GM12878 (cell line): ENCODE measurements around the gene IFT22. TPM values are rescaled to one million over a fixed set of nuclear protein-coding genes. Genes with fewer than 3 reads are reported as not detected.
A peak's percentile ranks its signal among the peaks of the same experiment; 100 is the strongest.

Experiments
- ATAC-seq: fragments of 200-7000 bp; cut with Tn5 transposase; 3 replicates; pipeline ENCODE4 v1.9.1; 2020; ENCODE audit warnings: mild to moderate bottlenecking, moderate library complexity
- BruUV-seq: library from RNA; stranded (reverse); fragments of 400-500 nt; replicated peaks from 2 replicates; lab custom pipeline; 2021; lab: Mats Ljungman, UMichigan
- CTCF ChIA-PET: fragments of 300-600 bp; sonication (Branson Sonifier 250); formaldehyde crosslinking; extraction: SDS; loops from one replicate; lab custom pipeline; 2021; ENCODE audit warnings: inconsistent platforms; lab: Yijun Ruan, JAX
- POLR2A ChIA-PET: fragments of 350-600 bp; formaldehyde crosslinking; extraction: SDS; loops from one replicate; lab custom pipeline; 2021; ENCODE audit warnings: inconsistent platforms; lab: Charles Lee
- RAD21 ChIA-PET: fragments of 300-600 bp; sonication (Branson Sonifier 250); formaldehyde crosslinking; loops from one replicate; lab custom pipeline; 2023; ENCODE audit warnings: antibody characterized with exemption; ENCODE audit not compliant: unreplicated experiment; lab: Charles Lee
- SMC1A ChIA-PET: fragments of 300-600 bp; sonication (Branson Sonifier 250); formaldehyde crosslinking; loops from one replicate; lab custom pipeline; 2023; ENCODE audit not compliant: unreplicated experiment, uncharacterized antibody; lab: Charles Lee
- DNase-seq: peaks from one replicate; pipeline ENCODE4 v3.0.0-alpha.2; 2011; ENCODE audit warnings: low read depth, low spot score
- FAIRE-seq: peaks from 3 replicates; lab custom pipeline; 2011; peaks lifted over from hg19 to GRCh38; lab: Jason Lieb, UNC
- H2AFZ ChIP-seq: 2 replicates; pipeline ENCODE4 v1.6.0; 2011; ENCODE audit warnings: low read depth, low read length, control low read depth; ENCODE audit not compliant: control insufficient read depth
- H3K27ac ChIP-seq: 2 replicates; pipeline ENCODE4 v1.5.1; 2011; ENCODE audit warnings: control low read depth; ENCODE audit not compliant: control insufficient read depth, insufficient read depth
- H3K27me3 ChIP-seq, 2 experiments: replicated peaks in 1 of 2; 2 replicates each; pipeline versions ENCODE4 v1.6.0 to v1.6.1; 2011; ENCODE audit warnings: low read length in 1 of 2; ENCODE audit not compliant: control insufficient read depth in 2 of 2, insufficient read depth in 2 of 2
- H3K36me3 ChIP-seq, 2 experiments: 2 replicates each; pipeline ENCODE4 v1.5.1; 2011; ENCODE audit warnings: low read length in 1 of 2; ENCODE audit not compliant: control insufficient read depth in 2 of 2, insufficient read depth in 2 of 2
- H3K4me1 ChIP-seq: 2 replicates; pipeline ENCODE4 v1.6.1; 2011; ENCODE audit warnings: mild to moderate bottlenecking, low read length, moderate library complexity, mixed read lengths; ENCODE audit not compliant: control insufficient read depth, insufficient read depth
- H3K4me2 ChIP-seq: 2 replicates; pipeline ENCODE4 v1.6.0; 2011; ENCODE audit warnings: control low read depth; ENCODE audit not compliant: control insufficient read depth, insufficient read depth
- H3K4me3 ChIP-seq: fragments of 200-600 bp; sonication (generic); 2 replicates; pipeline ENCODE4 v1.5.1; 2016
- H3K79me2 ChIP-seq: 2 replicates; pipeline ENCODE4 v1.6.0; 2011; ENCODE audit warnings: low read length; ENCODE audit not compliant: control insufficient read depth, insufficient read depth
- H3K9ac ChIP-seq: 2 replicates; pipeline ENCODE4 v1.8.0; 2011; ENCODE audit warnings: low read length, control low read depth, mixed read lengths; ENCODE audit not compliant: control insufficient read depth, insufficient read depth
- H3K9me3 ChIP-seq: replicated peaks from 3 replicates; pipeline ENCODE4 v1.5.1; 2011; ENCODE audit warnings: mild to moderate bottlenecking, low read length; ENCODE audit not compliant: control insufficient read depth, insufficient read depth
- H4K20me1 ChIP-seq: 2 replicates; pipeline ENCODE4 v1.6.0; 2011; ENCODE audit not compliant: control insufficient read depth, insufficient read depth
- ATF3 ChIP-seq: IDR thresholded peaks from 2 replicates; pipeline ENCODE4 v1.6.1; 2011; ENCODE audit warnings: low read depth, mild to moderate bottlenecking, low read length, moderate library complexity, borderline replicate concordance; ENCODE audit errors: extremely low read depth
- CEBPZ ChIP-seq: fragments of 150-350 bp; IDR thresholded peaks from 2 replicates; pipeline ENCODE4 v1.6.1; 2016; ENCODE audit warnings: low read depth, low read length
- FOXM1 ChIP-seq: IDR thresholded peaks from 2 replicates; pipeline ENCODE4 v1.6.1; 2012; ENCODE audit warnings: low read depth, mild to moderate bottlenecking, inconsistent platforms, low read length, moderate library complexity
- KAT2A ChIP-seq: conservative IDR thresholded peaks from 2 replicates; pipeline ENCODE4 v1.6.1; 2011; ENCODE audit warnings: low read depth, low read length; ENCODE audit not compliant: control insufficient read depth
- MEF2A ChIP-seq: IDR thresholded peaks from 2 replicates; pipeline ENCODE4 v1.6.1; 2011; ENCODE audit warnings: low read depth, mild to moderate bottlenecking, low read length, moderate library complexity; ENCODE audit not compliant: insufficient read depth
- MTA2 ChIP-seq: fragments of 450-650 bp; IDR thresholded peaks from 2 replicates; pipeline ENCODE4 v1.6.1; 2016; ENCODE audit warnings: low read depth, mild to moderate bottlenecking, moderate library complexity
- NR2C1 ChIP-seq: fragments of 450-650 bp; IDR thresholded peaks from 2 replicates; pipeline ENCODE4 v1.6.1; 2017; ENCODE audit warnings: antibody characterized with exemption, mild to moderate bottlenecking, moderate library complexity
- NR2F1 ChIP-seq: fragments of 450-650 bp; conservative IDR thresholded peaks from 2 replicates; pipeline ENCODE4 v1.6.1; 2017; ENCODE audit warnings: mild to moderate bottlenecking
- POLR2AphosphoS5 ChIP-seq: IDR thresholded peaks from 2 replicates; pipeline ENCODE4 v1.6.1; 2011; ENCODE audit warnings: mild to moderate bottlenecking, low read length, inconsistent platforms
- SPI1 ChIP-seq: IDR thresholded peaks from 2 replicates; pipeline ENCODE4 v1.6.1; 2011; ENCODE audit warnings: low read depth, mild to moderate bottlenecking, low read length, moderate library complexity, borderline replicate concordance; ENCODE audit not compliant: insufficient read depth
- SUPT20H ChIP-seq: IDR thresholded peaks from 2 replicates; pipeline ENCODE4 v1.6.1; 2011; ENCODE audit warnings: low read depth, mild to moderate bottlenecking, low read length, moderate library complexity, borderline replicate concordance; ENCODE audit not compliant: control insufficient read depth
- TCF12 ChIP-seq: IDR thresholded peaks from 2 replicates; pipeline ENCODE4 v1.6.1; 2011; ENCODE audit warnings: low read depth, mild to moderate bottlenecking, low read length
- ZZZ3 ChIP-seq: IDR thresholded peaks from 2 replicates; pipeline ENCODE4 v1.6.1; 2011; ENCODE audit warnings: low read depth; ENCODE audit not compliant: control insufficient read depth, insufficient read length
- WGBS: methylation state at CpG from one replicate; pipeline ENCODE4 v1.1.6; 2016; ENCODE audit warnings: low lambda C conversion rate; ENCODE audit not compliant: insufficient replicate concordance, insufficient coverage; ENCODE audit errors: missing lambda C conversion rate; 5-methylcytosine and 5-hydroxymethylcytosine counted together
- in situ Hi-C: fragments of 300-500 bp; cut with MboI; formaldehyde crosslinking; loops from 9 replicates; pipeline ENCODE4 v1.14.3; 2018; ENCODE audit warnings: mixed read lengths
- intact Hi-C: fragments of 100-400 bp; cut with micrococcal nuclease; formaldehyde crosslinking; loops from one replicate; pipeline ENCODE4 v1.14.2; 2022; ENCODE audit not compliant: unreplicated experiment
- polyA plus RNA-seq, 11 experiments: library from polyadenylated mRNA; depleted of rRNA in 4 of 11; unstranded in 6 of 11; stranded (reverse) in 5 of 11; fragments of >200 nt; fragmentation: Nextera tagmentation in 4 of 11; fragmentation: Illumina TruSeq in 1 of 11; extraction: Ambion mirVana in 4 of 11; extraction: Trizol in 1 of 11; gene quantifications; 1 replicate in 1 of 11; 2 replicates in 10 of 11; pipeline versions ENCODE4 v1.2.1 to v1.2.3, GENCODE V29; 2011 to 2016; ENCODE audit warnings: inconsistent platforms in 2 of 11, missing spikeins in 2 of 11, low read depth in 1 of 11
- total RNA-seq, 4 experiments: library from RNA; depleted of rRNA in 3 of 4; stranded (reverse); fragments of >200 nt in 3 of 4; fragmentation: Illumina TruSeq in 1 of 4; extraction: Trizol in 1 of 4; gene quantifications; 2 replicates each; pipeline versions ENCODE4 v1.2.1 to v1.2.3, GENCODE V29; 2013 to 2021

Gene IFT22
- total and polyA plus RNA-seq, 10 of the 15 experiments (the other 5 are each of a cell fraction or from before 2014, with no cell fraction given): 10.1 to 25.7 (median 19.0) TPM

- TF ChIP-seq KAT2A (no peak), NR2F1 (no peak), MEF2A (no peak), NR2C1 (no peak), ATF3 (no peak), POLR2AphosphoS5 (no peak), MTA2 (no peak), FOXM1 (no peak)
Observed at GRCh38 chr7:101340379-101340778, 18.8 kb upstream of the IFT22 start (continued).

- Histone ChIP-seq H3K27me3 (no peaks in the 10 kb centered on the region), H3K4me2 (no peak overlapping the region), H4K20me1 (no peaks in the 10 kb centered on the region), H3K36me3 (no peaks in the 10 kb centered on the region), H2AFZ (no peak overlapping the region), H3K9me3 (no peaks in the 10 kb centered on the region), H3K4me3 (no peak overlapping the region), H3K79me2 (no peaks in the 10 kb centered on the region), H3K4me1 (no peaks in the 10 kb centered on the region), H3K27ac (no peak overlapping the region), H3K9ac (no peak overlapping the region)
- intact Hi-C loops (no loop called here), in situ Hi-C loops (no loop called here)
- peak; percentile 46; the same call in 2 of the 3 replicates for ATAC-seq
- ChIA-PET RAD21 (no interaction called here), SMC1A (no interaction called here), POLR2A (no interaction called here), CTCF (interaction anchor here (1.2 kb wide), 1 partner anchor 19 kb away, joined by 3 read pairs; no protein-coding TSS in a partner anchor)
- no TSS peak for BruUV-seq
- FAIRE-seq: no peak
- no peak for DNase-seq
- WGBS: 16% methylated on average over 5 of the region's 5 CpGs
- TF ChIP-seq SUPT20H (no peak), CEBPZ (no peak), TCF12 (no peak), ZZZ3 (no peak), SPI1 (peak; percentile 78)
Observed at GRCh38 chr7:101333912-101334311, 12.3 kb upstream of the IFT22 start.
